Measurements from ENCODE around the gene RIN2. TPM values are rescaled to one million over a fixed set of nuclear protein-coding genes. Genes with fewer than 3 reads are reported as not detected.

The RIN2 gene
- total RNA-seq, 1 donor from 2014 or later: 46.8 TPM

GRCh38 chr20:19720991-19721390 is 37.1 kb upstream of the RIN2 start:
- Mint-ChIP-seq H3K36me3 (peaks cover 7% of the 10 kb centered on the region), H3K27me3 (no peaks in the 10 kb centered on the region)
- no peak for TF ChIP-seq CTCF (conservative IDR thresholded peaks at IDR 0.05)

GRCh38 chr20:19723051-19723450 is 35.0 kb upstream of the RIN2 start:
- no peak for TF ChIP-seq CTCF (conservative IDR thresholded peaks at IDR 0.05)
- H3K36me3 Mint-ChIP-seq: peaks cover 4% of the 10 kb centered on the region
- no peaks in the 10 kb centered on the region for H3K4me1 Mint-ChIP-seq (ENCODE audit: unreplicated experiment)
- H3K27me3 Mint-ChIP-seq: no peaks in the 10 kb centered on the region
- no peak overlapping the region for H3K27ac Mint-ChIP-seq
- H3K9me3 Mint-ChIP-seq: no peaks in the 10 kb centered on the region
- DNase-seq (ENCODE audit: extremely low spot score, unreplicated experiment): no peak
- no peak overlapping the region for H3K4me3 Mint-ChIP-seq

More at GRCh38 chr20:19720991-19721390, 37.1 kb upstream of the RIN2 start:
- H3K4me3 Mint-ChIP-seq: no peak overlapping the region
- no peaks in the 10 kb centered on the region for H3K4me1 Mint-ChIP-seq (ENCODE audit: unreplicated experiment)
- no peak for DNase-seq (ENCODE audit: extremely low spot score, unreplicated experiment)
- no peak overlapping the region for H3K27ac Mint-ChIP-seq
- no peaks in the 10 kb centered on the region for H3K9me3 Mint-ChIP-seq

- Mint-ChIP-seq H3K9me3 (no peaks in the 10 kb centered on the region), H3K4me1 (ENCODE audit: unreplicated experiment) (no peaks in the 10 kb centered on the region), H3K27ac (no peak overlapping the region), H3K4me3 (no peak overlapping the region), H3K36me3 (no peaks in the 10 kb centered on the region), H3K27me3 (no peaks in the 10 kb centered on the region)
- peak; percentile 24 for DNase-seq (ENCODE audit: extremely low spot score, unreplicated experiment)
- no peak for TF ChIP-seq CTCF (conservative IDR thresholded peaks at IDR 0.05)
Observed at GRCh38 chr20:19723813-19724430, 34.1 kb upstream of the RIN2 start.

- TF ChIP-seq CTCF (conservative IDR thresholded peaks at IDR 0.05): no peak
- DNase-seq (ENCODE audit: extremely low spot score, unreplicated experiment): no peak
- H3K27ac Mint-ChIP-seq: no peak overlapping the region
- no peak overlapping the region for H3K4me3 Mint-ChIP-seq
- no peaks in the 10 kb centered on the region for H3K9me3 Mint-ChIP-seq
- H3K36me3 Mint-ChIP-seq: no peaks in the 10 kb centered on the region
- no peaks in the 10 kb centered on the region for H3K27me3 Mint-ChIP-seq
- no peaks in the 10 kb centered on the region for H3K4me1 Mint-ChIP-seq (ENCODE audit: unreplicated experiment)
Observed at GRCh38 chr20:19725373-19725772, 32.7 kb upstream of the RIN2 start.

- H3K9me3 Mint-ChIP-seq: no peaks in the 10 kb centered on the region
- no peak overlapping the region for H3K27ac Mint-ChIP-seq
- no peaks in the 10 kb centered on the region for H3K36me3 Mint-ChIP-seq
- H3K4me1 Mint-ChIP-seq (ENCODE audit: unreplicated experiment): no peaks in the 10 kb centered on the region
- no peak for DNase-seq (ENCODE audit: extremely low spot score, unreplicated experiment)
- no peaks in the 10 kb centered on the region for H3K27me3 Mint-ChIP-seq
- TF ChIP-seq CTCF (conservative IDR thresholded peaks at IDR 0.05): no peak
- H3K4me3 Mint-ChIP-seq: no peak overlapping the region
Observed at GRCh38 chr20:19725814-19726525, 32.1 kb upstream of the RIN2 start.

Data from type B pancreatic cell (in vitro differentiated cells).